ELF-1 (cell line): ENCODE results near the gene HIPK2.

Experiments used
- DNase-seq: peaks from one replicate; pipeline ENCODE4 v3.0.0-alpha.2; 2016; ENCODE audit warnings: low read depth, low spot score

Gene HIPK2

GRCh38 chr7:139715194-139715815 lies 62.5 kb downstream of the HIPK2 start:
- no peak for DNase-seq

GRCh38 chr7:139714163-139714901 lies 63.5 kb downstream of the HIPK2 start:
- DNase-seq = peak; percentile 41

GRCh38 chr7:139713526-139714162 lies 64.2 kb downstream of the HIPK2 start:
- DNase-seq = no peak

DNA sequence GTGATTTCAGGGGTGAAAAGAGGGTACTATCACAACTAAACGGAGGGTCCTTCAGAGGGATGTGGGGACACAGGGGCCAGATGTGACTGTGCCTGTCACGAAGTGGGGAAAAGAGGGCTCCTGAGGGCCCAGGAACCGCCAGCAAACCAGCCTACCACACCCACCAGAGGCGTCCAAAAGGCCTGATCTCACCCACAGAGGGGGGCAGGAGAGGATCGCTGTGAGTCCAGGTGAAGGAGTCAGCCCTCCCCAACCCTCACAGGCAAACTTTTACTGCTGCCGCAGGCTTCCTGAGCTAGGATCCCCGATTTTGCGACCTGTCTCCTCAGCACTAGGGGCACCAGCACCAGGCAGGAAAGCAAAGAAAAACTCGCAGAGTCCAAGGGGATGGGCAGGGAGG lies 64.7 kb downstream of the HIPK2 start:
- DNase-seq = no peak

GRCh38 chr7:139711991-139712743 lies 65.6 kb downstream of the HIPK2 start:
- peak; percentile 44 for DNase-seq

DNA sequence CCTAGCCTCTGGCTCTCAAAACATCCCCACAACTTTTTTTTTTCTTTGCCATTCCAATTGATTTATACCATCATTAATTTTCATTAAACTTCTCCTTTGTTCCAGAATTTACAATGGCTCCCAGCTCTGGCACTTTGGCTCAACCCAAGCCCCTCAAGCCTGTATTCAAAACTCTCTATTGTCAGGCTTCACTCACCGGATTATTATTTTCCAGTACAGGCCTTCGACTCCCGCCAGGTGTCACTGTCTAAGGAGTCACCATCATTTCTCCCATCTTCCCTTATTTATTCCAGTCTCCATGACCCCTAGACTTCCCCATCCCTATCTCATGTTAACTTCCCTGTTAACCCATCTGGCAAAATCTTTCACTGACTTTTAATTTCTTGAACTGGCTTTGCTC lies 67.8 kb downstream of the HIPK2 start:
- DNase-seq = no peak

DNA sequence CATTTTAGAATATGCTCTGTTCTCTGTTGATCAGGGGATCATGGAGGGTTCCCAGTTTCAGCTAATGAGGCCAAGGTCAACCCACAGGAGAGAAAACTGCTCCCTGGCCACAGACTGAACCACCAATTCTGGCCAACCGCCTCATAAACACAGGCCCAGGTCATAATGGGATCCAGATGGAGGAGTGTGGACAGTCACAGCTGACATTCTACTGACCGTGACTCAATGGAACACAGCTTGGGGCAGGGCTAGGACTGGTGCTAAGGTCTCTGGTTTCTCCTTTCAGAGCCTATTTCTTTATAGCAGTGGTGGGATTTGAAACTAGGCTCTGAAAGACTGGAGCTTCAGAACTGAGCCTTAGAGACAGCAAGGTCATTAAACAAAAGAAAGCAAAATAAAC lies 68.3 kb downstream of the HIPK2 start:
- no peak for DNase-seq

DNA sequence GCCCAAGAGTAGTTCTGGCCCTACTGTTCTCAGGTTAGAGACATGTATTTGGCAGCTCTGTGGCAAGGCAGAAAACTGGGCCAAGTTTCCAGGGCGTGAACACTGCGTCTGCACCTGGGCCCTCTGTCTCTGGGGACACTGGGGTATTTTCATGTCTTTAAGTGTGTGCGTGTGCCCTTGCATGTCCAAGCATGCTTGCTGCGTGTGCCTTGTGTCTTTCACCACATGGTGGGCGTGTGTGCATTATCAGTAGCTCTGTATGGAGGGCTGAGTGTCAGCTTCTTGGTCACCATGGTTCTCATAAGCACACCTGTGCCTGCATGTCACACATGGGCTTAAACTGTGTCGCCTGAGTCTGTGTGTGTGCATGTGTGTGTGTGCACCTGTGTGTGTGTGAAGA lies 69.3 kb downstream of the HIPK2 start:
- no peak for DNase-seq

DNA sequence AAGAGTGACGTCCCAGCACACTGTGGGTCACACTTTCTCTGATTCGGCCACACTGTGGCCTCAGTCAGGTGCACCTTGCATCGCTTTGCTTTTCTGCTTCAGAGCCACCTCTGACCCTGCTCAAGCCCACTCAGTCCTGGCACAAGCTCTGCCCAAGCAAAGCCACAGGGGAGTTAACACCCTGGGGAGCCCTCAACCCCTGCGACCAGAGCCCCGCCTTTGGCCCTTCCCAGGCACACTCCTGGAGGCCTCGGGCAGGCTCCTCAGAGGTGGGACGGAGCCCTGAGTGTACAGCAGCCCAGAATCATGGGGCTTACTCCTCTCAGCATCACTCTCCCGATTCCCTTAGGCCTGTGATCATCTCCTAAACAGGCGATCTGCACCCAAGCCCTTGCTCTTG lies 71.0 kb downstream of the HIPK2 start:
- no peak for DNase-seq

DNA sequence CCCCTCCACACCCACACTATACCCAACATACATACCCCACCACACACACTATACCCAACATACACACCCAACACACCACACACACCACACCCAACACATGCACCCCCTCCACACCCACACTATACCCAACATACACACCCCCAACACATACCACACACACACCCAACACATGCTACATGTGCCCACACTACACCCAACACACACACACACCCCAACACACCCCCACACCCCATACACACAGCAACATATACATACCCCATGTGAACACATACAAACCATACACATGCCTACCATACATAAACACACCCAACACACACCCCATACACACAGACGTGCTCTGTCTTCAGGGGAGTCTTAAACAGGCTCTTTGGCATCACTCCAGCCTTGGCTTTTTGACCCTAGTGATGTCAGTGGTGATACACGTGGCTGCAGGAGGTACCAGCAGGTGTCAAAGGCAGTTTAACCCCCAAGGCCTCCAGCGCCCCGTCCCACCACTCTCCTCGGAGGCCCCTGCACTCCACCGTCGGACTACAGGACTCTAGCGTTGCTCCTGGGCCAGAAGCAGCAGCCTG lies 73.4 kb downstream of the HIPK2 start:
- no peak for DNase-seq

GRCh38 chr7:139703487-139704307 lies 74.1 kb downstream of the HIPK2 start:
- DNase-seq = no peak

DNA sequence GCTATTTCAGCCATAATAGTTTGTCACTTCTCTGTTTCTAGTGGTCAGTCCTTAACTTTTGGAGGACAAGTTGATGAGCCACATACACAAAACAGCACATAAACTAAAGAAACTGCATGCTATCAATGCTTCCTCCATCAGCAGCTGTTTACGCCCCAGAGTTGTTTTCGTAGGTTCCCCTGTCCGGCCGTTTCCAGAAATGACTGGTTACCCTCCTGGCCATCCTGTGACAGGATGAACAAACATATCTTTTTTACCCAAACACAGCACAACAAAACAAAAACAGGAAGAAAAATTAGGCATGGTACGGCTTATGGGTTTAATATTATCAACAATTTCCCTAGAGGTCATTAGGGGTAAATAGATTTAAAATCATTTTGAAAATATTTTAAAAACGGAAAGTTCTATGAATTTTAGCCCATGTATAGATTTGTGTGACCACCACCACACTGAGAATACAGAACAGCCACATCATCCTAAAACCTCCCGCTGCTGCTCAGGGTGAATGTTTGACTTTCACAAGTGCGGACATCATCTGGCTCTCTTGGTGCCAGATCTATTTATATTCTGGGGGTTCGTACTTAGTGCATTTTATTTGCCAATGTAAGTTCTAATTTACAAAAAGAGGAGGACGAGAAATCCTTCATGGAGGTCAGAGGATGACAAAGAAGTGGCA lies 74.8 kb downstream of the HIPK2 start:
- DNase-seq = no peak

GRCh38 chr7:139702313-139702731 lies 75.5 kb downstream of the HIPK2 start:
- no peak for DNase-seq

DNA sequence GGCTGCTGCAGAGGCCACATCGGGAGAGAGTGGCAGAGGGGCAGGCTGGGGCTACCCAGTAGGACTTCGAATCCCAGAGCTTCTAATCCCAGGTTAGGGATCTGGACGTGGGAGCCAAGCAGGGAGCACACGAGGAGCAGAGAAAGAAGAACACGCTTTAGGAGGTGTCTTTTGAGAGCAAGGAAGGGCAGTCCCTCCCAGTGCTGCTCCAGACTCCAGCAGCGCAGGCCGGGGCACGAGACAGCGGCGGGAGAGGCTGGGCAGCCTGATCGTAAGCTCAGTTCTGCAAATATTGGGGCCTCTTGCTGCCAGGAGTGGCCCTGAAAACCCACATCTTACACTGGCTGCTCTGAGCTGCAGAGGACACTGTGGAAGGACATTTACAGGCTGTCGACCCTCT lies 75.9 kb downstream of the HIPK2 start:
- DNase-seq = no peak

DNA sequence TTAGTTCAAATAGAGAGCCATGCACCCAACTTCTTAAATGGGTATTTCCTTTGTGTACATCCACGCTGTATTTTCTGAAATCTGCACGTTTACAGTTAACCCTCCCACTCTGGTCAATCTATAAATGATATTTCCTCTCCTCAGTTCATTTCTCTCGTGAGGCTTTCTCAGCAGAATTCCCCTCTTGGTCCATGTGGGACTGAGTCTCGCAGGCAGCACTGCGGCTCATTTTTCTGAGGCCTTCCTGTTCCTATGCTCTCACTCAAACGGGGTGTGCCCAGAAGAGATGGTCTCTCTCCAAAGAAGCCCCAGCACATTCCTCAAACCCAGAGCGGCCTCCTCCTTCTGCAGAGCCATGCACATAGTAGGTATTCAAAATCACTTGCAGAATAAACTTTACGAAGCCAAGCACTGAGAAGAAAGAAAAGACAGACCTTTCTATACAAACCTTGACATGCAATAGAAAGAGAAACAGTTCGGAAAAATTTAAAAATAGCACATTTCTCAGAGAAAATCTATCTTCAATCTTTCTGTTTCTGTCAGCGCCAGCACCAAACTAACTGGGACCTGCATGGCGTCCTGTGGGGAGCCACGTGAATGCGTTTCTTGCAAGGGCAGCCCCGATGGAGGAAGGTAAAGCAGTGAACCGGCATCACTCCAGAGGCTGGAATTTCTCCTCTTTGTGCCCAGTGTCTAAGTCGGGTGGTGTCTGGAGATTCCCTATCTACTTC lies 77.1 kb downstream of the HIPK2 start:
- DNase-seq = no peak

GRCh38 chr7:139699640-139700504 lies 77.9 kb downstream of the HIPK2 start:
- DNase-seq = peak; percentile 66

GRCh38 chr7:139698844-139699243 lies 79.0 kb downstream of the HIPK2 start:
- no peak for DNase-seq

DNA sequence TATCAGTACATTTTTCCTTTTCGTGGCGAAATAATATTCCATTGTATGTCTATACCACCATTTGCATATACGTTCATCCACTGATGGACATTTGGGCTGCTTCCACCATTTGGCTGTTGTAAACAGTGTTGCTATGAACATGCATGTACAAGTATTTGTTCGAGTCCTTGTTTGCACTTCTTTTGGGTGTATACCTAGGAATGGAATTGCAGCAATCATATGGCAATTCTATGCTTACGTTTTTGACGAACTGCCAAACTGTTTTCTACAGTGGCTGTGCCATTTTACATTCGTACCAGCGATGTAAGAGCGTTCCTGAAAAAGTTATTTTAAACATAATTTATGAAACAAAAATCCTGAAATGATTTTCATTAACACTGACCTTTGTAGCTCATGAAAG lies 79.5 kb downstream of the HIPK2 start:
- no peak for DNase-seq

DNA sequence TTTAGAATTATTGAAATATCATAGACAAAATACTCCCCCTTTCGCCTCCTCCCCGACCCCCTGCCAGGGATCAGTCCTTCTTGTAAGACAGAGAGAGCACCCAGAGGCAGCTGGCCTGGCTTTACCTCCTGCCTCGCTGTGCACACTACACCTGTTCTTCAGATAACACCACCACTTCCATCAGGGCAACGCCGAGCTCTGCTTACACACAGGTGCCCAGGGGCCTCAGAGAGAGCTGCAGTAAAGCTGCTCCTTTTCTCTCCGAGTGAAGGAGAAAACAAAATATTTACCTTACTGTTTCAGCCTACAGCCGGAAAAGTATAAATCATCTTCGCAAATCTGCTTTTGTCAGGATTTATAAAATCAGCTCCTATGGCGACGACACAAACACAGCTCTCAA lies 80.7 kb downstream of the HIPK2 start:
- DNase-seq = no peak
